ENCODE results near the gene TCAP.

The TCAP gene

DNA sequence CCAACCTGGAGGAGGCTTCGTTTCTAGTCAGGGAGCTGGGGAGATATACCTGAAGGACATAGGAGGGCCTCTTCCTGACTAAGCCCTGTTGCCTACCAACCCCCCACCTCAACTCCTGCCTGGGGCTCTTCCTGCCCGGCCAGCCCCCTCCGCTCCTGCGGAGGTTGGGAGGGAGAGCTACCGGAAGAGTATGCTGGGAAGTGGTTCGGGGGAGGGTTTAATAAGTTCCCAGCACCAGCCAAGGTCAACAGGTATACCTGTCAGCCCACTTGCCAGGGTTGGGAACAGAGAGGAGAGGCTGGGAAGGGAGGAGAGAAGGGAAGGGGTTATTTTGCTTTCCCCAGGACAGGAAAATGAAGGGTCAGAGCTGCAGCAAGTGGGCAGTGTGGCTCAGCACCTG is 33.7 kb upstream of the TCAP start:
- no peak for DNase-seq (ENCODE audit: low read depth)
- TF ChIP-seq CTCF (conservative IDR thresholded peaks at IDR 0.05; ENCODE audit: low read depth, low read length), result no peak
- no peak overlapping the region for H3K4me3 ChIP-seq (ENCODE audit: low read depth, low read length)

DNA sequence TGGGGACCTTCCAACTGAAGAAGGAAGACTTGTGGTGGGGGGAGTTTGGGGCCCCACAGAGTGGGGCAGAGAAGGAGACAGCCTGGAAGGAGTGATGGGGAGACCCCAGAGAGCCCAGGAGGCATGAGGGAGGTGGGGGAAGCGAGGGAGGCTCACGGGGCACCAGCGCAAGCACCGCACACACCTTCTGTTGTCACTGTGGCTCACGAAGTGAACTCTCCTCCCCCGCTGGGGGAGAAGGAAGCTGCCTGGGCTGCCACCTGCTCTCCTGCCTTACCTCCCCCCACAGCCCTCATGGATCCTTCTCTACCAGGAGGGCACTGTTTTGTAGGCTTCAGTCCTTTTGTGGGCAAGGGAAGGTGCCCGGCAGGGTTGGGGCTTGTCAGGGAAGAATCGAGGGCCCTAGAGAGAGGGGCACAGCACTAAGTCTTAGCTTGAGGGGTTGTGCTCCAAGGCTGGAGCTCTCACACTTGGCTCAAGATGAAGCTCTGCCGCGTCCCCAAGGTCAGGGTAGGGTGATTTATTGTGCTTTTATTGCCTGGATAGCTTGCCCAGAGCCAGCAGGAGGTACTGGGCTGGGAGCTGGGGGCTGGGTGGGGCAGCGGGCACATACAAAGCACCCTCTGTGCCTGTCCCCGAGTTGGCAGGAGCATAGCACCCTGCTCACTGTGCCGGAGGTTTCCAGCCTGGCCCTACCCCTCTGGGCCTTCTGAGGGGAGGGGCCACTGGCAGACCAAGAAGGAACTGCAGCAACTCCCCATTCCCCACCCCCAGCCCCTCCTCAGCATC is 32.8 kb upstream of the TCAP start:
- DNase-seq (ENCODE audit: low read depth), result no peak
- TF ChIP-seq CTCF (conservative IDR thresholded peaks at IDR 0.05; ENCODE audit: low read depth, low read length), result no peak
- H3K4me3 ChIP-seq (ENCODE audit: low read depth, low read length), result no peak overlapping the region

DNA sequence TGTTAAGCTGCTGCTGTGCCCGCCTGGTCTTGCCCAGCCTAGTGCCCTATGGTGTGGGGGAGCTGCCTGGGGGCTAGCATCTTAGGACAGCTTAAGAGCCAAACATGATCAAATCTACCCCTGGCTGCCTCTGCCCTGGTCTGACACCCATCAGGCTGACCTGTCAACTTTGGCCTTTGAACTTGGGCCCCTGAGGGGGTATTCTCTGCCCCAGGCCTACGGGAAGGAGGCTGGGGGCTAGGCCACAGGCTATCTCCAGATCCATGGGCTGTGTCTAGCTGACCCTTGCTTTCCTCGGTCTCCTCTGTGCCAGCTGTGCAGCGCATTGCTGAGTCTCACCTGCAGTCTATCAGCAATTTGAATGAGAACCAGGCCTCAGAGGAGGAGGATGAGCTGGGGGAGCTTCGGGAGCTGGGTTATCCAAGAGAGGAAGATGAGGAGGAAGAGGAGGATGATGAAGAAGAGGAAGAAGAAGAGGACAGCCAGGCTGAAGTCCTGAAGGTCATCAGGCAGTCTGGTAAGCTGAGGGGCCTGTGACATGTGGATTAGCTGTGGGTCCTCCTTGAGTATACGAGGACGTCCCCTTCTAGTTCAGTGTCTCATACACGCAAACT is 31.5 kb upstream of the TCAP start:
- no peak for TF ChIP-seq CTCF (conservative IDR thresholded peaks at IDR 0.05; ENCODE audit: low read depth, low read length)
- no peak overlapping the region for H3K4me3 ChIP-seq (ENCODE audit: low read depth, low read length)
- DNase-seq (ENCODE audit: low read depth), result no peak

- DNase-seq (ENCODE audit: low read depth), result peak; percentile 69
- TF ChIP-seq CTCF (conservative IDR thresholded peaks at IDR 0.05; ENCODE audit: low read depth, low read length), result peak; percentile 73
- no peak overlapping the region for H3K4me3 ChIP-seq (ENCODE audit: low read depth, low read length)
Measured at GRCh38 chr17:39634384-39634871, 30.7 kb upstream of the TCAP start.

- H3K4me3 ChIP-seq (ENCODE audit: low read depth, low read length), result no peak overlapping the region
- no peak for DNase-seq (ENCODE audit: low read depth)
- no peak for TF ChIP-seq CTCF (conservative IDR thresholded peaks at IDR 0.05; ENCODE audit: low read depth, low read length)
Measured at GRCh38 chr17:39635614-39636176, 29.5 kb upstream of the TCAP start.

- no peak for TF ChIP-seq CTCF (conservative IDR thresholded peaks at IDR 0.05; ENCODE audit: low read depth, low read length)
- no peak for DNase-seq (ENCODE audit: low read depth)
- H3K4me3 ChIP-seq (ENCODE audit: low read depth, low read length), result peak overlapping the region; percentile 96
Measured at GRCh38 chr17:39636587-39636926, 28.6 kb upstream of the TCAP start.
